Measurements from ENCODE around the gene PANK4.

DNA sequence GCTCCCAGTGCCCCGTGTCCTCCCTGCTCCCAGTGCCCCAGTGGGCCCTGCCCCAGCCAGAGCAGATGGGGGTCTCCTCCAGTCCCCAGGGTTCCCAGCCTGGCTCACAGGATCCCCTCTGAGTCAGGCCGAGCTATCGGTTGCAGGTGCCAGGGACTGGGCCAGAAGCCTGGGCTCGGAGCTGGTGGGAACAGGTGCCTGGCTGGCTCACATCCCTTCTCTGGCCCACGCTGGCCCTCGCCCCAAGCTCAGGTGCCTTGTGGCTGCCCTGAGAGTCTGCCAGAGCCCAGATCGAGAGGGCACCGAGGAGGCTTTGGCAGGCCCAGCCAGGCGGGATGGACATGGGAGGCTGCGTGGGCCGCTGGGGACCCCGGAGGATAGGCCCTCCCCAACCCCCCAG is 31.4 kb downstream of the PANK4 start:
- TF ChIP-seq POLR2A (IDR thresholded peaks at IDR 0.05) = no peak
- TF ChIP-seq, protein P1, sequence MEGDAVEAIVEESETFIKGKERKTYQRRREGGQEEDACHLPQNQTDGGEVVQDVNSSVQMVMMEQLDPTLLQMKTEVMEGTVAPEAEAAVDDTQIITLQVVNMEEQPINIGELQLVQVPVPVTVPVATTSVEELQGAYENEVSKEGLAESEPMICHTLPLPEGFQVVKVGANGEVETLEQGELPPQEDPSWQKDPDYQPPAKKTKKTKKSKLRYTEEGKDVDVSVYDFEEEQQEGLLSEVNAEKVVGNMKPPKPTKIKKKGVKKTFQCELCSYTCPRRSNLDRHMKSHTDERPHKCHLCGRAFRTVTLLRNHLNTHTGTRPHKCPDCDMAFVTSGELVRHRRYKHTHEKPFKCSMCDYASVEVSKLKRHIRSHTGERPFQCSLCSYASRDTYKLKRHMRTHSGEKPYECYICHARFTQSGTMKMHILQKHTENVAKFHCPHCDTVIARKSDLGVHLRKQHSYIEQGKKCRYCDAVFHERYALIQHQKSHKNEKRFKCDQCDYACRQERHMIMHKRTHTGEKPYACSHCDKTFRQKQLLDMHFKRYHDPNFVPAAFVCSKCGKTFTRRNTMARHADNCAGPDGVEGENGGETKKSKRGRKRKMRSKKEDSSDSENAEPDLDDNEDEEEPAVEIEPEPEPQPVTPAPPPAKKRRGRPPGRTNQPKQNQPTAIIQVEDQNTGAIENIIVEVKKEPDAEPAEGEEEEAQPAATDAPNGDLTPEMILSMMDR (IDR thresholded peaks at IDR 0.05) = no peak
